Neural cell (in vitro differentiated cells): ENCODE data around the gene NTF3. TPM values are rescaled to one million over a fixed set of nuclear protein-coding genes. Genes with fewer than 3 reads are reported as not detected.

Experiments used
- H2AFZ ChIP-seq: fragments of 200-600, 300-800 bp; sonication (generic), shearing (Covaris generic); 2 replicates; pipeline ENCODE4 v1.6.0; 2014; ENCODE audit warnings: low read depth, mild to moderate bottlenecking, antibody characterized with exemption, low read length, moderate library complexity
- H3F3A ChIP-seq: fragments of 200-600 bp; shearing (Covaris generic); 2 replicates; pipeline ENCODE4 v1.6.1; 2016; ENCODE audit warnings: mild to moderate bottlenecking, moderate library complexity, mixed read lengths, antibody characterized with exemption, low read length; ENCODE audit not compliant: insufficient read depth, poor library complexity, severe bottlenecking
- H3K27ac ChIP-seq: fragments of 200-600, 300-800 bp; sonication (generic), shearing (Covaris generic); 2 replicates; pipeline ENCODE4 v1.5.1; 2014; ENCODE audit warnings: mild to moderate bottlenecking, low read length, moderate library complexity
- H3K27me3 ChIP-seq: fragments of 300-800, 200-600 bp; sonication (generic), shearing (Covaris generic); 2 replicates; pipeline ENCODE4 v1.6.0; 2014; ENCODE audit warnings: mild to moderate bottlenecking, low read depth, low read length, moderate library complexity; ENCODE audit not compliant: insufficient read depth
- H3K36me3 ChIP-seq: fragments of 300-800, 200-600 bp; sonication (generic), shearing (Covaris generic); 2 replicates; pipeline ENCODE4 v1.5.1; 2014; ENCODE audit warnings: mild to moderate bottlenecking, antibody characterized with exemption, low read length, moderate library complexity; ENCODE audit not compliant: insufficient read depth
- H3K4me2 ChIP-seq: fragments of 300-800, 200-600 bp; sonication (generic), shearing (Covaris generic); 2 replicates; pipeline ENCODE4 v1.6.0; 2014; ENCODE audit warnings: mild to moderate bottlenecking, low read length
- H3K4me3 ChIP-seq: fragments of 300-800, 200-600 bp; sonication (generic), shearing (Covaris generic); 2 replicates; pipeline ENCODE4 v1.5.1; 2014; ENCODE audit warnings: mild to moderate bottlenecking, low read length, moderate library complexity
- H3K79me2 ChIP-seq: fragments of 200-600 bp; shearing (Covaris generic); replicated peaks from 2 replicates; pipeline ENCODE4 v1.6.0; 2014; ENCODE audit warnings: mild to moderate bottlenecking, low read length, moderate library complexity; ENCODE audit not compliant: insufficient read depth
- H3K9ac ChIP-seq: fragments of 300-800, 200-600 bp; sonication (generic), shearing (Covaris generic); 2 replicates; pipeline ENCODE4 v1.6.1; 2016; ENCODE audit warnings: mild to moderate bottlenecking, low read length, mixed read lengths
- H3K9me2 ChIP-seq: fragments of 200-600 bp; shearing (Covaris generic); 2 replicates; pipeline ENCODE4 v1.6.1; 2016; ENCODE audit warnings: mild to moderate bottlenecking, low read length, mixed read lengths; ENCODE audit not compliant: insufficient read depth
- H3K9me3 ChIP-seq: fragments of 200-600, 300-800 bp; sonication (generic), shearing (Covaris generic); 2 replicates; pipeline ENCODE4 v1.6.1; 2016; ENCODE audit warnings: mild to moderate bottlenecking, mixed run types, low read length, moderate library complexity, mixed read lengths
- H4K20me1 ChIP-seq: fragments of 200-600 bp; shearing (Covaris generic); 2 replicates; pipeline ENCODE4 v1.6.1; 2016; ENCODE audit warnings: mild to moderate bottlenecking, mixed run types; ENCODE audit not compliant: insufficient read depth
- CTCF ChIP-seq: fragments of 450-650 bp; IDR thresholded peaks from 2 replicates; pipeline ENCODE4 v1.5.1; 2014; ENCODE audit warnings: antibody characterized with exemption, mild to moderate bottlenecking, moderate library complexity; ENCODE audit not compliant: poor library complexity, severe bottlenecking
- EP300 ChIP-seq: fragments of 450-650 bp; conservative IDR thresholded peaks from 2 replicates; pipeline ENCODE4 v1.6.1; 2014; ENCODE audit warnings: antibody characterized with exemption, mild to moderate bottlenecking, moderate library complexity; ENCODE audit not compliant: poor library complexity, severe bottlenecking
- EZH2 ChIP-seq: fragments of 200-600, 300-800 bp; shearing (Covaris generic), sonication (generic); IDR thresholded peaks from 2 replicates; pipeline ENCODE4 v1.6.1; 2014; ENCODE audit warnings: antibody characterized with exemption, low read length, borderline replicate concordance, mild to moderate bottlenecking; ENCODE audit not compliant: insufficient read depth, poor library complexity, severe bottlenecking
- MXI1 ChIP-seq: fragments of 450-650 bp; conservative IDR thresholded peaks from 2 replicates; pipeline ENCODE4 v1.6.1; 2014; ENCODE audit warnings: antibody characterized with exemption, mild to moderate bottlenecking; ENCODE audit not compliant: poor library complexity, severe bottlenecking
- POLR2AphosphoS5 ChIP-seq: IDR thresholded peaks from 2 replicates; pipeline ENCODE4 v1.6.1; 2012
- RAD21 ChIP-seq: fragments of 450-650 bp; conservative IDR thresholded peaks from 2 replicates; pipeline ENCODE4 v1.6.1; 2014; ENCODE audit warnings: antibody characterized with exemption, mild to moderate bottlenecking, moderate library complexity
- REST ChIP-seq: IDR thresholded peaks from 2 replicates; pipeline ENCODE4 v1.6.1; 2012; ENCODE audit warnings: borderline replicate concordance
- SMC3 ChIP-seq: fragments of 450-650 bp; conservative IDR thresholded peaks from 2 replicates; pipeline ENCODE4 v1.6.1; 2014; ENCODE audit warnings: antibody characterized with exemption, mild to moderate bottlenecking, moderate library complexity; ENCODE audit not compliant: poor library complexity
- TAF1 ChIP-seq: IDR thresholded peaks from 2 replicates; pipeline ENCODE4 v1.6.1; 2012; ENCODE audit warnings: low read depth
- polyA plus RNA-seq: library from polyadenylated mRNA; depleted of rRNA; stranded (reverse); fragments of >200 nt; gene quantifications from 2 replicates; pipeline ENCODE4 v1.2.3, GENCODE V29; 2014

The NTF3 gene
- polyA plus RNA-seq, 1 donor from 2014 or later, result not detected

- H3K9me2 ChIP-seq, result no peaks in the 10 kb centered on the region
- no peaks in the 10 kb centered on the region for H3F3A ChIP-seq
- H4K20me1 ChIP-seq, result no peaks in the 10 kb centered on the region
- H3K27me3 ChIP-seq, result no peaks in the 10 kb centered on the region
- no peaks in the 10 kb centered on the region for H3K9me3 ChIP-seq
- H2AFZ ChIP-seq, result no peak overlapping the region
- H3K27ac ChIP-seq, result no peak overlapping the region
- H3K4me2 ChIP-seq, result no peak overlapping the region
- TF ChIP-seq EP300, result no peak
- TF ChIP-seq SMC3, result no peak
- no peak overlapping the region for H3K9ac ChIP-seq
- no peaks in the 10 kb centered on the region for H3K36me3 ChIP-seq
- no peaks in the 10 kb centered on the region for H3K79me2 ChIP-seq
- no peak overlapping the region for H3K4me3 ChIP-seq
These were observed 66.9 kb downstream of the NTF3 start for GRCh38 chr12:5498806-5499205.

- Histone ChIP-seq H3K36me3 (no peaks in the 10 kb centered on the region), H4K20me1 (no peaks in the 10 kb centered on the region), H3K79me2 (no peaks in the 10 kb centered on the region), H2AFZ (no peak overlapping the region), H3K9me3 (no peaks in the 10 kb centered on the region), H3K27me3 (no peaks in the 10 kb centered on the region), H3K9me2 (no peaks in the 10 kb centered on the region), H3F3A (no peaks in the 10 kb centered on the region), H3K27ac (no peak overlapping the region), H3K4me2 (no peak overlapping the region), H3K9ac (no peak overlapping the region), H3K4me3 (no peak overlapping the region)
- TF ChIP-seq TAF1 (no peak), MXI1 (no peak), POLR2AphosphoS5 (no peak), EP300 (no peak), SMC3 (no peak), CTCF (no peak), REST (no peak), EZH2 (no peak)
These were observed 67.8 kb downstream of the NTF3 start for GRCh38 chr12:5499566-5500330.

GRCh38 chr12:5500331-5500659 lies 68.4 kb downstream of the NTF3 start:
- Histone ChIP-seq H3K4me3 (no peak overlapping the region), H3K9me2 (no peaks in the 10 kb centered on the region), H3F3A (no peaks in the 10 kb centered on the region), H3K9ac (no peak overlapping the region), H3K4me2 (no peak overlapping the region), H3K79me2 (no peaks in the 10 kb centered on the region), H3K9me3 (no peaks in the 10 kb centered on the region), H4K20me1 (no peaks in the 10 kb centered on the region), H3K36me3 (no peaks in the 10 kb centered on the region), H3K27me3 (no peaks in the 10 kb centered on the region), H3K27ac (no peak overlapping the region), H2AFZ (no peak overlapping the region)
- TF ChIP-seq RAD21, result no peak
- TF ChIP-seq POLR2AphosphoS5, result no peak
- TF ChIP-seq MXI1, result no peak
- no peak for TF ChIP-seq SMC3
- no peak for TF ChIP-seq EP300
- no peak for TF ChIP-seq TAF1
- no peak for TF ChIP-seq REST
- TF ChIP-seq CTCF, result no peak
- TF ChIP-seq EZH2, result no peak
